SJSA1 (cell line): ENCODE results near the gene BGLAP. TPM values are rescaled to one million over a fixed set of nuclear protein-coding genes. Genes with fewer than 3 reads are reported as not detected.

Experiments
- DNase-seq, 2 experiments: peaks; one replicate each; pipeline ENCODE4 v3.0.0-alpha.2; 2015 to 2020; ENCODE audit warnings: low spot score in 2 of 2, low read depth in 1 of 2
- H3K27ac ChIP-seq: fragments of 250-450 bp; sonication (Bioruptor Pico); 2 replicates; pipeline ENCODE4 v1.5.1; 2020; ENCODE audit warnings: mild to moderate bottlenecking, moderate library complexity
- H3K27me3 ChIP-seq: fragments of 250-450 bp; sonication (Bioruptor Pico); replicated peaks from 2 replicates; pipeline ENCODE4 v1.5.1; 2020; ENCODE audit warnings: mild to moderate bottlenecking, moderate library complexity
- H3K36me3 ChIP-seq: fragments of 250-450 bp; sonication (Bioruptor Pico); 2 replicates; pipeline ENCODE4 v1.5.1; 2020; ENCODE audit warnings: mild to moderate bottlenecking
- H3K4me1 ChIP-seq: fragments of 250-450 bp; sonication (Bioruptor Pico); replicated peaks from 2 replicates; pipeline ENCODE4 v1.6.1; 2021; ENCODE audit warnings: mild to moderate bottlenecking
- H3K4me3 ChIP-seq: fragments of 250-450 bp; sonication (Bioruptor Pico); 2 replicates; pipeline ENCODE4 v1.5.1; 2020; ENCODE audit warnings: mild to moderate bottlenecking
- H3K9me3 ChIP-seq: fragments of 250-450 bp; sonication (Bioruptor Pico); replicated peaks from 2 replicates; pipeline ENCODE4 v1.5.1; 2020; ENCODE audit warnings: mild to moderate bottlenecking
- total RNA-seq: library from RNA; depleted of rRNA; stranded (reverse); fragments of >200 nt; shearing (Covaris generic); gene quantifications from 2 replicates; pipeline ENCODE4 v1.2.3, GENCODE V29; 2014; rRNA removed

BGLAP gene
- total RNA-seq, 1 experiment from 2014 or later: not detected

- Histone ChIP-seq H3K27ac (peak overlapping the region; percentile 82), H3K9me3 (no peaks in the 10 kb centered on the region; the same call in 1 of the 2 replicates), H3K27me3 (no peaks in the 10 kb centered on the region), H3K4me3 (peak overlapping the region; percentile 92), H3K36me3 (peaks cover 41% of the 10 kb centered on the region), H3K4me1 (peaks cover 18% of the 10 kb centered on the region)
- DNase-seq: peak in 1 of 2 experiments; percentile 19
Measured at GRCh38 chr1:156281693-156282478, 39.9 kb downstream of the BGLAP start.

- peaks cover 33% of the 10 kb centered on the region for H3K36me3 ChIP-seq
- no peaks in the 10 kb centered on the region for H3K27me3 ChIP-seq
- H3K27ac ChIP-seq: peak within 1 kb of the TSS; percentile 82
- DNase-seq: peak; percentile 95 to 98
- peaks cover 18% of the 10 kb centered on the region for H3K4me1 ChIP-seq
- no peaks in the 10 kb centered on the region; the same call in 1 of the 2 replicates for H3K9me3 ChIP-seq
- peak within 1 kb of the TSS; percentile 92 for H3K4me3 ChIP-seq
Measured at GRCh38 chr1:156282479-156283222, 40.7 kb downstream of the BGLAP start, which contains the start of gene SMG5. SMG5 (minus strand) TSS chr1:156282825; CDS start chr1:156282680, 145 bp downstream.

- H3K9me3 ChIP-seq: no peaks in the 10 kb centered on the region; the same call in 1 of the 2 replicates
- H3K27ac ChIP-seq: no peak overlapping the region
Measured at GRCh38 chr1:156283521-156283920, 41.5 kb downstream of the BGLAP start.

GRCh38 chr1:156284112-156284511, 42.1 kb downstream of the BGLAP start, which contains the start of gene TMEM79:
TMEM79 (plus strand) TSS chr1:156284325; CDS start chr1:156285227, 902 bp downstream.
- H3K4me1 ChIP-seq: peaks cover 18% of the 10 kb centered on the region
- peaks cover 20% of the 10 kb centered on the region for H3K36me3 ChIP-seq
- no peaks in the 10 kb centered on the region for H3K27me3 ChIP-seq
- DNase-seq: no peak
- peak within 1 kb of the TSS; percentile 82; the same call in 1 of the 2 replicates for H3K27ac ChIP-seq
- H3K9me3 ChIP-seq: no peaks in the 10 kb centered on the region; the same call in 1 of the 2 replicates
- peak within 1 kb of the TSS; percentile 92 for H3K4me3 ChIP-seq

More at GRCh38 chr1:156283521-156283920, 41.5 kb downstream of the BGLAP start:
- Histone ChIP-seq H3K27me3 (no peaks in the 10 kb centered on the region), H3K4me3 (peak overlapping the region; percentile 92), H3K4me1 (peaks cover 18% of the 10 kb centered on the region), H3K36me3 (peaks cover 25% of the 10 kb centered on the region)
- no peak for DNase-seq

GRCh38 chr1:156284757-156285156, 42.8 kb downstream of the BGLAP start:
- no peak overlapping the region for H3K4me3 ChIP-seq
- no peak overlapping the region for H3K27ac ChIP-seq
- H3K9me3 ChIP-seq: no peaks in the 10 kb centered on the region; the same call in 1 of the 2 replicates
- H3K27me3 ChIP-seq: no peaks in the 10 kb centered on the region
- no peak for DNase-seq
- peaks cover 19% of the 10 kb centered on the region for H3K36me3 ChIP-seq
- peaks cover 18% of the 10 kb centered on the region for H3K4me1 ChIP-seq

GRCh38 chr1:156285437-156285836, 43.5 kb downstream of the BGLAP start:
- Histone ChIP-seq H3K27me3 (no peaks in the 10 kb centered on the region), H3K27ac (no peak overlapping the region), H3K9me3 (no peaks in the 10 kb centered on the region; the same call in 1 of the 2 replicates), H3K4me1 (peaks cover 18% of the 10 kb centered on the region), H3K4me3 (no peak overlapping the region), H3K36me3 (peaks cover 13% of the 10 kb centered on the region)
- no peak for DNase-seq

GRCh38 chr1:156286061-156286460, 44.1 kb downstream of the BGLAP start:
- H3K4me3 ChIP-seq: no peak overlapping the region
- peaks cover 13% of the 10 kb centered on the region for H3K36me3 ChIP-seq
- H3K27ac ChIP-seq: no peak overlapping the region
- no peaks in the 10 kb centered on the region for H3K27me3 ChIP-seq
- peaks cover 17% of the 10 kb centered on the region for H3K4me1 ChIP-seq
- H3K9me3 ChIP-seq: no peaks in the 10 kb centered on the region; the same call in 1 of the 2 replicates
- DNase-seq: no peak

- Histone ChIP-seq H3K4me1 (peaks cover 2% of the 10 kb centered on the region), H3K27ac (no peak overlapping the region), H3K27me3 (no peaks in the 10 kb centered on the region), H3K36me3 (peaks cover 20% of the 10 kb centered on the region), H3K9me3 (no peaks in the 10 kb centered on the region), H3K4me3 (no peak overlapping the region)
- DNase-seq: no peak
Measured at GRCh38 chr1:156289857-156290256, 47.9 kb downstream of the BGLAP start.

GRCh38 chr1:156291226-156292061, 49.5 kb downstream of the BGLAP start:
- Histone ChIP-seq H3K27ac (no peak overlapping the region), H3K9me3 (no peaks in the 10 kb centered on the region), H3K36me3 (peaks cover 20% of the 10 kb centered on the region), H3K4me1 (peaks cover 10% of the 10 kb centered on the region), H3K27me3 (no peaks in the 10 kb centered on the region), H3K4me3 (peak overlapping the region; percentile 26)
- peak; percentile 25 to 69 for DNase-seq

Other genes starting within 250 kb of the BGLAP start
- gene SSR2, start 221.2 kb upstream of the BGLAP start, total RNA-seq: 507 and 546 TPM in 2 replicates
- gene UBQLN4, start 188.4 kb upstream of the BGLAP start, total RNA-seq: 11.4 and 18.2 TPM in 2 replicates
- 49.0 and 55.8 TPM in 2 replicates for gene LAMTOR2, start 187.4 kb upstream of the BGLAP start, total RNA-seq
- gene RAB25, start 181.0 kb upstream of the BGLAP start, total RNA-seq: not detected in 2 replicates
- 0.13 and 1.1 TPM in 2 replicates for gene MEX3A, start 159.7 kb upstream of the BGLAP start, total RNA-seq
- 944 and 992 TPM in 2 replicates for gene LMNA, start 127.5 kb upstream of the BGLAP start, total RNA-seq
- 0.16 and 1.8 TPM in 2 replicates for gene SEMA4A, start 88.6 kb upstream of the BGLAP start, total RNA-seq
- gene SLC25A44, start 48.1 kb upstream of the BGLAP start, total RNA-seq: 16.4 and 17.9 TPM in 2 replicates
- 85.6 and 100 TPM in 2 replicates for gene PMF1, start 29.2 kb upstream of the BGLAP start, total RNA-seq
- 0.16 and 0.32 TPM in 2 replicates for gene PAQR6, start 5.9 kb downstream of the BGLAP start, total RNA-seq
- 49.8 and 68.2 TPM in 2 replicates for gene SMG5, start 40.6 kb downstream of the BGLAP start, total RNA-seq
- gene TMEM79, start 42.1 kb downstream of the BGLAP start, total RNA-seq: 0.69 and 1.9 TPM in 2 replicates
- 30.0 and 32.0 TPM in 2 replicates for gene GLMP, start 53.5 kb downstream of the BGLAP start, total RNA-seq
- not detected in 2 replicates for gene VHLL, start 57.1 kb downstream of the BGLAP start, total RNA-seq
- 406 and 520 TPM in 2 replicates for gene CCT3, start 96.1 kb downstream of the BGLAP start, total RNA-seq
- not detected in 2 replicates for gene TSACC, start 96.3 kb downstream of the BGLAP start, total RNA-seq
- not detected in 2 replicates for gene RHBG, start 127.0 kb downstream of the BGLAP start, total RNA-seq